Endothelial cell of umbilical vein (primary cell): ENCODE data around the gene RER1. TPM values are rescaled to one million over a fixed set of nuclear protein-coding genes. Genes with fewer than 3 reads are reported as not detected.

Experiments used
- BruUV-seq: library from RNA; stranded (reverse); fragments of 400-500 nt; replicated peaks from 2 replicates; lab custom pipeline; 2021; lab: Mats Ljungman, UMichigan
- CTCF ChIA-PET: fragments of 300-600, 350-600 bp; sonication (Branson Sonifier 250); formaldehyde crosslinking; loops from one replicate; lab custom pipeline; 2021; ENCODE audit warnings: antibody characterized with exemption, inconsistent platforms; lab: Charles Lee
- POLR2A ChIA-PET: fragments of 300-600, 350-600 bp; sonication (Branson Sonifier 250); formaldehyde crosslinking; loops from one replicate; lab custom pipeline; 2021; ENCODE audit warnings: antibody characterized with exemption, inconsistent platforms; lab: Charles Lee
- DNase-seq: peaks from one replicate; pipeline ENCODE4 v3.0.0-alpha.2; 2011; ENCODE audit warnings: low read depth, low spot score
- FAIRE-seq: peaks from 2 replicates; lab custom pipeline; 2011; peaks lifted over from hg19 to GRCh38; lab: Jason Lieb, UNC
- H2AFZ ChIP-seq: 2 replicates; pipeline ENCODE4 v1.6.0; 2012; ENCODE audit warnings: low read depth, low read length, control low read depth, inconsistent platforms
- H3K27ac ChIP-seq: 2 replicates; pipeline ENCODE4 v1.5.1; 2011; ENCODE audit warnings: low read depth, mild to moderate bottlenecking, control low read depth, low read length, moderate library complexity; ENCODE audit not compliant: insufficient read depth
- H3K27me3 ChIP-seq, 2 experiments: 2 replicates each; pipeline versions ENCODE4 v1.6.0 to v1.6.1; 2011; ENCODE audit warnings: low read length in 2 of 2, mixed read lengths in 1 of 2; ENCODE audit not compliant: control insufficient read depth in 2 of 2, insufficient read depth in 2 of 2
- H3K36me3 ChIP-seq, 2 experiments: 2 replicates in 1 of 2; 3 replicates in 1 of 2; pipeline ENCODE4 v1.5.1; 2011; ENCODE audit warnings: low read length in 2 of 2, mild to moderate bottlenecking in 1 of 2, moderate library complexity in 1 of 2; ENCODE audit not compliant: control insufficient read depth in 2 of 2, insufficient read depth in 2 of 2; ENCODE audit errors: extremely low read depth in 1 of 2
- H3K4me1 ChIP-seq: 3 replicates; pipeline ENCODE4 v1.5.1; 2011; ENCODE audit warnings: mild to moderate bottlenecking, low read length; ENCODE audit not compliant: control insufficient read depth, insufficient read depth; ENCODE audit errors: extremely low read depth
- H3K4me2 ChIP-seq: 2 replicates; pipeline ENCODE4 v1.6.1; 2011; ENCODE audit warnings: low read length, control low read depth, mixed read lengths; ENCODE audit not compliant: insufficient read depth
- H3K4me3 ChIP-seq, 3 experiments: fragments of 200-600 bp in 1 of 3; sonication (generic), shearing (Covaris generic) in 1 of 3; replicated peaks in 1 of 3; 2 replicates each; pipeline ENCODE4 v1.5.1; 2011 to 2016; ENCODE audit warnings: control low read depth in 3 of 3, low read length in 3 of 3, mild to moderate bottlenecking in 2 of 3, inconsistent platforms in 1 of 3, low read depth in 1 of 3, moderate library complexity in 1 of 3; ENCODE audit not compliant: insufficient read depth in 1 of 3
- H3K79me2 ChIP-seq: 2 replicates; pipeline ENCODE4 v1.6.0; 2012; ENCODE audit warnings: low read length, inconsistent platforms; ENCODE audit not compliant: control insufficient read depth, insufficient read depth
- H3K9ac ChIP-seq: replicated peaks from 2 replicates; pipeline ENCODE3; 2011; ENCODE audit warnings: low read length, control low read depth; ENCODE audit not compliant: insufficient read depth; ENCODE audit errors: extremely low read depth
- H3K9me1 ChIP-seq: replicated peaks from 3 replicates; pipeline ENCODE4 v1.6.0; 2011; ENCODE audit warnings: mild to moderate bottlenecking, low read length; ENCODE audit not compliant: control insufficient read depth, insufficient read depth; ENCODE audit errors: extremely low read depth
- H3K9me3 ChIP-seq: replicated peaks from 2 replicates; pipeline ENCODE4 v1.5.1; 2012; ENCODE audit warnings: low read length, inconsistent platforms; ENCODE audit not compliant: control insufficient read depth, insufficient read depth
- H4K20me1 ChIP-seq: replicated peaks from 2 replicates; pipeline ENCODE3; 2011; ENCODE audit warnings: mild to moderate bottlenecking, low read length; ENCODE audit not compliant: control insufficient read depth, insufficient read depth; ENCODE audit errors: extremely low read depth
- CTCF ChIP-seq, 2 donors: IDR thresholded peaks; 1 replicate in 1 of 2; 2 replicates in 1 of 2; pipeline ENCODE4 v1.5.1; 2011; ENCODE audit warnings: low read length in 2 of 2, mild to moderate bottlenecking in 2 of 2, moderate library complexity in 2 of 2, control low read depth in 1 of 2, inconsistent platforms in 1 of 2, low read depth in 1 of 2; ENCODE audit not compliant: insufficient read depth in 1 of 2; ENCODE audit errors: extremely low read depth in 1 of 2
- EZH2 ChIP-seq: IDR thresholded peaks from 2 replicates; pipeline ENCODE4 v1.6.1; 2012; ENCODE audit warnings: borderline replicate concordance, low read depth, mild to moderate bottlenecking, moderate library complexity, low read length, inconsistent platforms; ENCODE audit not compliant: severe bottlenecking
- FOS ChIP-seq: IDR thresholded peaks from 2 replicates; pipeline ENCODE4 v1.6.1; 2011; ENCODE audit warnings: mild to moderate bottlenecking, low read length, moderate library complexity, borderline replicate concordance; ENCODE audit not compliant: insufficient read depth
- GATA2 ChIP-seq: IDR thresholded peaks from 2 replicates; pipeline ENCODE4 v1.7.0; 2011; ENCODE audit warnings: low read depth, mild to moderate bottlenecking, moderate library complexity, mixed read lengths, low read length; ENCODE audit not compliant: insufficient read length, insufficient read depth
- JUN ChIP-seq: IDR thresholded peaks from 2 replicates; pipeline ENCODE4 v1.6.1; 2011; ENCODE audit warnings: borderline replicate concordance, low read depth; ENCODE audit not compliant: insufficient read length, insufficient read depth
- MAX ChIP-seq: IDR thresholded peaks from 2 replicates; pipeline ENCODE4 v1.6.1; 2011; ENCODE audit not compliant: insufficient read depth, insufficient read length
- MYC ChIP-seq: IDR thresholded peaks from one replicate; pipeline ENCODE4 v1.6.1; 2011; ENCODE audit warnings: mild to moderate bottlenecking, low read depth, low read length
- POLR2A ChIP-seq: IDR thresholded peaks from 2 replicates; pipeline ENCODE4 v1.6.1; 2012; ENCODE audit warnings: low read depth, mild to moderate bottlenecking, control low read depth, low read length
- POLR2AphosphoS5 ChIP-seq: IDR thresholded peaks from 2 replicates; pipeline ENCODE4 v1.6.1; 2012; ENCODE audit warnings: low read depth, mild to moderate bottlenecking, control low read depth, low read length, moderate library complexity; ENCODE audit not compliant: insufficient read depth
- dilution Hi-C: fragments of 300-500 bp; cut with MboI; formaldehyde crosslinking; loops from one replicate; pipeline ENCODE4 v1.15.0; 2019; ENCODE audit warnings: low sequenced_read_pairs; ENCODE audit not compliant: extremely low pct_ligation_motif_present
- intact Hi-C: fragments of 100-400 bp; cut with micrococcal nuclease; formaldehyde crosslinking; loops from one replicate; pipeline ENCODE4 v1.10.0; 2022
- polyA plus RNA-seq, 4 experiments: library from polyadenylated mRNA; depleted of rRNA in 3 of 4; stranded (reverse) in 3 of 4; unstranded in 1 of 4; fragments of >200 nt; gene quantifications; 2 replicates each; pipeline versions ENCODE4 v1.2.1 to v1.2.3, GENCODE V29; 2011 to 2012; ENCODE audit warnings: missing spikeins in 1 of 4
- total RNA-seq: library from RNA; stranded (reverse); gene quantifications from 2 replicates; pipeline ENCODE4 v1.2.3, GENCODE V29; 2021

RER1 gene
- total and polyA plus RNA-seq, 2 donors (not counting 3 experiments of a cell fraction or from before 2014, with no cell fraction given) = 179 to 292 TPM

DNA sequence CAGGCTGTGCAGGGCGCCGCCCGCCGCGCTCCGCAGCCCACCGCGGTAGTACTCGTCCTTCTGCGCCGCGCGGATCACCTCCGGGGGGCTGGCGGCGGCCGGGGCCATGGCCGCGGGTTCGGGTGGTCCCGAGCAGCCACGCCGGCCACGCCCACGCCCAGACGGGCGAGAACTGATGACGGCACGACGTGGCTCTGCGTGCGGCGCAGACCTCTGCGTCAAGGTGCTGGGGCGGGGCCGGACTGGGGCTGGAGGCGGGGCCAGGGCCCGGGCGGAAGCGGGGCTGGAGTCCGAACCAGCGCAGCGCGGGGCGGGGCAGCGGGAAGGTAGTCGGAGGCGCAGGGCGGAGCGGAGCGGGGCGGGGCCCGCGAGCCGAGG, 20.7 kb downstream of the RER1 start, which contains the start of gene PEX10:
Gene PEX10, minus strand, starts transcription at position 170 of the 378 bp plus-strand sequence. Its CDS starts 62 bp downstream, at position 108.
- no peaks in the 10 kb centered on the region for H3K9me1 ChIP-seq
- H3K9ac ChIP-seq = peak within 1 kb of the TSS; percentile 78
- H3K4me1 ChIP-seq = peaks cover 10% of the 10 kb centered on the region
- H3K4me3 ChIP-seq = peak within 1 kb of the TSS; percentile 57 to 85 (median 71)
- DNase-seq (peak; percentile 95), FAIRE-seq (peak; percentile 87)
- POLR2A ChIA-PET = no interaction called here
- H3K27ac ChIP-seq = peak within 1 kb of the TSS; percentile 57
- H2AFZ ChIP-seq = peak within 1 kb of the TSS; percentile 58
- H4K20me1 ChIP-seq = no peaks in the 10 kb centered on the region
- H3K27me3 ChIP-seq = no peaks in the 10 kb centered on the region
- dilution Hi-C loops (no loop called here), intact Hi-C loops (loop anchor here (1.0 to 5.0 kb wide), 4 partner anchors 21 to 655 kb away; partner anchors contain the start of genes MORN1, PRDM16 and RER1)
- peaks cover 2 to 13% of the 10 kb centered on the region in 2 experiments for H3K36me3 ChIP-seq
- CTCF ChIA-PET = interaction anchor here (1.0 to 1.9 kb wide), 4 partner anchors 135 to 1012 kb away, joined by 5 to 10 read pairs (median 7); partner anchors contain the start of gene FAAP20
- H3K79me2 ChIP-seq = peaks cover 4% of the 10 kb centered on the region
- no peaks in the 10 kb centered on the region for H3K9me3 ChIP-seq
- peak within 1 kb of the TSS; percentile 78 for H3K4me2 ChIP-seq
- BruUV-seq = no TSS peak
- TF ChIP-seq POLR2AphosphoS5 (peak; percentile 89), GATA2 (no peak), JUN (no peak), FOS (no peak), MYC (peak; percentile 87), POLR2A (peak; percentile 28), MAX (peak; percentile 45), CTCF (IDR thresholded peaks at IDR 0.05; ENCODE audit: extremely low read depth in 1 of 2, insufficient read depth in 1 of 2, low read depth in 1 of 2, low read length in 2 of 2) (no peak), EZH2 (no peak)
